Right renal cortex interstitium (tissue), 3 donors: ENCODE results near the gene DNAJC19. TPM values are rescaled to one million over a fixed set of nuclear protein-coding genes. Genes with fewer than 3 reads are reported as not detected.
A peak's percentile ranks its signal among the peaks of the same experiment; 100 is the strongest.
"Not testable (repeated sequence)": the region's sequence is repeated elsewhere in the genome, so short reads cannot be mapped to it uniquely, and the experiment has no call there.

Source experiments
- DNase-seq, 3 donors: peaks; one replicate each; pipeline ENCODE4 v3.0.0-alpha.2; 2013; ENCODE audit warnings: low read depth in 3 of 3, low spot score in 2 of 3
- polyA plus RNA-seq, 3 donors: library from polyadenylated mRNA; unstranded; fragments of 120-200 nt; gene quantifications; one replicate each; pipeline ENCODE4 v1.2.1, GENCODE V29; 2013; ENCODE audit not compliant: insufficient read length in 3 of 3

DNAJC19 gene
- polyA plus RNA-seq: 10 to 100 TPM; 74.7 to 78.4 (median 78.2) TPM

GRCh38 chr3:180989291-180990163 lies at the start of gene DNAJC19:
TSS of gene DNAJC19 (minus strand) at chr3:180989736. CDS start at chr3:180989602, 134 bp downstream.
- peak; percentile 78 to 95 (median 86) for DNase-seq

- DNase-seq: no peak
These were observed 41.4 kb upstream of the DNAJC19 start for GRCh38 chr3:181030948-181031347.

- no peak for DNase-seq
These were observed 35.7 kb upstream of the DNAJC19 start for GRCh38 chr3:181025204-181025603.

- no peak for DNase-seq
These were observed 28.2 kb upstream of the DNAJC19 start for GRCh38 chr3:181017690-181018089.

- no peak for DNase-seq
These were observed 19.7 kb upstream of the DNAJC19 start for GRCh38 chr3:181009225-181009624.

GRCh38 chr3:181008796-181009195 lies 19.3 kb upstream of the DNAJC19 start:
- no peak for DNase-seq

- no peak for DNase-seq
These were observed 17.7 kb upstream of the DNAJC19 start for GRCh38 chr3:181007262-181007661.

- DNase-seq: no peak
These were observed 17.0 kb upstream of the DNAJC19 start for GRCh38 chr3:181006541-181006940.

- DNase-seq: not testable (repeated sequence)
These were observed 13.9 kb upstream of the DNAJC19 start for GRCh38 chr3:181003469-181003868.

- not testable (repeated sequence) for DNase-seq
These were observed 12.8 kb upstream of the DNAJC19 start for GRCh38 chr3:181002331-181002730.

- DNase-seq: no peak
These were observed 6.9 kb upstream of the DNAJC19 start for GRCh38 chr3:180996415-180996932.

GRCh38 chr3:180990505-180990904 lies 969 bp upstream of the DNAJC19 start:
- DNase-seq: no peak

GRCh38 chr3:180987344-180987743 lies 2.2 kb downstream of the DNAJC19 start:
- DNase-seq: no peak

GRCh38 chr3:180986366-180986765 lies 3.2 kb downstream of the DNAJC19 start:
- not testable (repeated sequence) for DNase-seq

- no peak for DNase-seq
These were observed 6.4 kb downstream of the DNAJC19 start for GRCh38 chr3:180983136-180983535.

GRCh38 chr3:180981912-180982311 lies 7.6 kb downstream of the DNAJC19 start:
- DNase-seq: no peak

GRCh38 chr3:180980611-180981010 lies 8.9 kb downstream of the DNAJC19 start:
- no peak for DNase-seq

GRCh38 chr3:180979961-180980360 lies 9.6 kb downstream of the DNAJC19 start:
- DNase-seq: no peak

- no peak for DNase-seq
These were observed 12.0 kb downstream of the DNAJC19 start for GRCh38 chr3:180977498-180977897.

- DNase-seq: no peak
These were observed 15.2 kb downstream of the DNAJC19 start for GRCh38 chr3:180974286-180974685.

- DNase-seq: no peak
These were observed 16.0 kb downstream of the DNAJC19 start for GRCh38 chr3:180973543-180973942.

- no peak for DNase-seq
These were observed 18.6 kb downstream of the DNAJC19 start for GRCh38 chr3:180970931-180971330.
